IPS-20b (cell line): ENCODE data around the gene NDUFB3.
"Not testable (repeated sequence)": the region's sequence is repeated elsewhere in the genome, so short reads cannot be mapped to it uniquely, and the experiment has no call there.

Experiments
- H3K27ac ChIP-seq: one replicate; pipeline ENCODE4 v1.5.1; 2013; ENCODE audit warnings: low read length
- H3K27me3 ChIP-seq: 2 replicates; pipeline ENCODE4 v1.6.1; 2013; ENCODE audit warnings: mild to moderate bottlenecking, low read length, inconsistent platforms; ENCODE audit not compliant: insufficient read depth
- H3K36me3 ChIP-seq: 2 replicates; pipeline ENCODE4 v1.6.1; 2013; ENCODE audit warnings: low read depth, mild to moderate bottlenecking, inconsistent platforms, low read length, moderate library complexity; ENCODE audit not compliant: insufficient read depth
- H3K4me1 ChIP-seq: 2 replicates; pipeline ENCODE4 v1.6.1; 2013; ENCODE audit warnings: mild to moderate bottlenecking, control low read depth, inconsistent platforms, low read length, moderate library complexity; ENCODE audit not compliant: insufficient read depth
- H3K4me3 ChIP-seq: 2 replicates; pipeline ENCODE4 v1.5.1; 2013; ENCODE audit warnings: mild to moderate bottlenecking, low read length, inconsistent platforms
- H3K9ac ChIP-seq: 2 replicates; pipeline ENCODE4 v1.6.1; 2013; ENCODE audit warnings: low read depth, mild to moderate bottlenecking, inconsistent platforms, low read length, moderate library complexity
- H3K9me3 ChIP-seq: 2 replicates; pipeline ENCODE4 v1.6.1; 2013; ENCODE audit warnings: mild to moderate bottlenecking, low read depth, low read length, inconsistent platforms; ENCODE audit not compliant: insufficient read depth

The NDUFB3 gene

GRCh38 chr2:201058914-201059313 is 12.9 kb upstream of the NDUFB3 start:
- Histone ChIP-seq H3K4me1 (no peaks in the 10 kb centered on the region), H3K27me3 (no peaks in the 10 kb centered on the region), H3K27ac (no peak overlapping the region), H3K9me3 (no peaks in the 10 kb centered on the region), H3K36me3 (no peaks in the 10 kb centered on the region), H3K4me3 (no peak overlapping the region), H3K9ac (no peak overlapping the region)

GRCh38 chr2:201059961-201060755 is 11.6 kb upstream of the NDUFB3 start:
- Histone ChIP-seq H3K36me3 (no peaks in the 10 kb centered on the region), H3K4me3 (no peak overlapping the region), H3K27me3 (no peaks in the 10 kb centered on the region), H3K9ac (no peak overlapping the region), H3K9me3 (no peaks in the 10 kb centered on the region), H3K4me1 (no peaks in the 10 kb centered on the region), H3K27ac (no peak overlapping the region)

DNA sequence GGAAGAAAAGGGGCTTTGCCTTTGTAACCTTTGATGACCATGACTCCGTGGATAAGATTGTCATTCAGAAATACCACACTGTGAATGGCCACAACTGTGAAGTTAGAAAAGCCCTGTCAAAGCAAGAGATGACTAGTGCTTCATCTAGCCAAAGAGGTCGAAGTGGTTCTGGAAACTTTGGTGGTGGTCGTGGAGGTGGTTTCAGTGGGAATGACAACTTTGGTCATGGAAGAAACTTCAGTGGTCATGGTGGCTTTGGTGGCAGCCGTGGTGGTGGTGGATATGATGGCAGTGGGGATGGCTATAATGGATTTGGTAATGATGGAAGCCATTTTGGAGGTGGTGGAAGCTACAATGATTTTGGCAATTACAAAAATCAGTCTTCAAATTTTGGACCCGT is 8.3 kb upstream of the NDUFB3 start:
- not testable (repeated sequence) for H3K36me3 ChIP-seq, H3K9me3 ChIP-seq, H3K27me3 ChIP-seq, H3K9ac ChIP-seq, H3K4me3 ChIP-seq, H3K4me1 ChIP-seq, H3K27ac ChIP-seq

DNA sequence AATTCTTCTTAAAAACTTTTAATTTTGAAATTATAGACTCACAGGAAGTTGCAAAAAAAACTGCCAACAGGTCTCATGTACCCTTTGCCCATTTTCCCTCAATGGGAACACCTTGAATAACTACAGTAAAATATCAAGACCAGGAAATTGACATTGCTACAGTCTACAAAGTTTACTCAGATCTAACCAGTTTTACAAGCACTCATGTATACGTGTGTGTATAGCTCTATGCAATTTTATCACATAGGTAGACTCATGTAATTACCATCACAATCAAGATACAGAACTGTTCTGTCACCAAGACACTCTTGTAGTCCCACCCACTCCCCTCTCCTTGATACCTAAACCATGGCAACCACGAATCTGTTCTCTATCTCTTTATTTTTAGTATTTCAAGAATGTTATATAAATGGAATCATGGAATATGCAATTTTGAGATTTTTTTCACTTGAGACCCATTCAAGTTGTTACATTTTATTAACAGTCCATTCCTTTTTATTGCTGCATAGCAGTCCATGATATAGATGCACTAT is 6.9 kb upstream of the NDUFB3 start:
- H3K27me3 ChIP-seq = no peaks in the 10 kb centered on the region
- no peak overlapping the region for H3K9ac ChIP-seq
- H3K4me3 ChIP-seq = no peak overlapping the region
- H3K27ac ChIP-seq = no peak overlapping the region
- H3K36me3 ChIP-seq = no peaks in the 10 kb centered on the region
- H3K9me3 ChIP-seq = no peaks in the 10 kb centered on the region
- no peaks in the 10 kb centered on the region for H3K4me1 ChIP-seq

DNA sequence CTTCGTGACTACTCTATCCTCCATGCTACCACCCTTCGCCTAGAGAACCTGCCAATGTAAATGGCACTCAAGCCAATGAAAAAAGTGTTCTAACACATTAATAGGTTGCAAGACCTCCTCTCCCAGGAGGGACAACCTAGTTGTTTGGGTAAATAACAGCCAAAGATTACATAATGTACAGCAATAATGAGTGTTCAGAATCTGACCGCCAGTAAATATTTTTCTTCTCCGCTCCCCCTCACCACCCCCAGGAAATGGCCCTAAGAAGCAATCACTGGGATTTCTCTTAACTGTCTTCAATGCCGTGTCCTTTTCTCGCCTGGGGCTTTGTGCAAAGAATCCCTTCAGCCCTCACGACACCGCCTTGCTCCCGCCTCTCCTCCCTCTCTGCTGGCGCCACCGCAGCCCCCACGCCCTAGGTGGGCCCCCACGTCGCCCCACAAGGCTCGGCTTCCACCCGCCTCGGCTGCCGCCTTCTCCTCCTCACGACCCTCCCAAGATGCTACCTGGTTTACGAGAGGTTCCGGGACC is 788 bp upstream of the NDUFB3 start:
- Histone ChIP-seq H3K9ac (peak overlapping the region; percentile 98; the same call in 1 of the 2 replicates), H3K27me3 (no peaks in the 10 kb centered on the region), H3K27ac (no peak overlapping the region), H3K9me3 (no peaks in the 10 kb centered on the region), H3K4me1 (no peaks in the 10 kb centered on the region), H3K4me3 (peak overlapping the region; percentile 100), H3K36me3 (no peaks in the 10 kb centered on the region)

- no peaks in the 10 kb centered on the region for H3K36me3 ChIP-seq
- H3K27ac ChIP-seq = peak overlapping the region; percentile 99
- H3K4me1 ChIP-seq = no peaks in the 10 kb centered on the region
- no peaks in the 10 kb centered on the region for H3K9me3 ChIP-seq
- peak overlapping the region; percentile 100 for H3K4me3 ChIP-seq
- H3K27me3 ChIP-seq = no peaks in the 10 kb centered on the region
- peak overlapping the region; percentile 98 for H3K9ac ChIP-seq
These were observed 365 bp downstream of the NDUFB3 start for GRCh38 chr2:201072201-201072530.

- H3K4me1 ChIP-seq = no peaks in the 10 kb centered on the region
- no peaks in the 10 kb centered on the region for H3K36me3 ChIP-seq
- H3K27me3 ChIP-seq = no peaks in the 10 kb centered on the region
- H3K9ac ChIP-seq = peak overlapping the region; percentile 98; the same call in 1 of the 2 replicates
- no peaks in the 10 kb centered on the region for H3K9me3 ChIP-seq
- no peak overlapping the region for H3K27ac ChIP-seq
- H3K4me3 ChIP-seq = peak overlapping the region; percentile 100
These were observed 1.3 kb downstream of the NDUFB3 start for GRCh38 chr2:201073071-201073470.

DNA sequence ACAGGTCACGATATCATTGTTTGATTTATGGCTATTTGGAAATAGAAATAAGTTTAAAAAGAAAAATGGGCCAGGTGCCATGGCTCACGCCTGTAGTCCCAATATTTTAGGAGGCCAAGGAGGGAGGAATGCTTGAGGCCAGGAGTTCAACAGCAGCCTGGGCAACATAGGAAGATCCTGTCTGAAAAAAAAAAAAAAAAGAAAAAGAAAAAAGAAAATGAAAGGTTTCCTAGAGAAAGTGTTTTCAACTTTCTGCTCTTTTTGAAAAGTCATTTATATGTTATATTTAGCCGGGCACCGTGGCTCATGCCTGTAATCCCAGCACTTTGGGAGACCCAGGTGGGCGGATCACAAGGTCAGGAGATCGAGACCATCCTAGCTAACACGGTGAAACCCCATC is 3.2 kb downstream of the NDUFB3 start:
- Histone ChIP-seq H3K9ac (no peak overlapping the region), H3K27ac (no peak overlapping the region), H3K4me1 (no peaks in the 10 kb centered on the region), H3K9me3 (no peaks in the 10 kb centered on the region), H3K27me3 (no peaks in the 10 kb centered on the region), H3K4me3 (no peak overlapping the region), H3K36me3 (peaks cover 14% of the 10 kb centered on the region)

GRCh38 chr2:201084863-201085262 is 13.1 kb downstream of the NDUFB3 start:
- H3K27ac ChIP-seq = no peak overlapping the region
- no peaks in the 10 kb centered on the region for H3K9me3 ChIP-seq
- H3K36me3 ChIP-seq = peaks cover 15% of the 10 kb centered on the region; the same call in 1 of the 2 replicates
- no peak overlapping the region for H3K9ac ChIP-seq
- no peaks in the 10 kb centered on the region for H3K4me1 ChIP-seq
- no peaks in the 10 kb centered on the region for H3K27me3 ChIP-seq
- no peak overlapping the region for H3K4me3 ChIP-seq

- Histone ChIP-seq H3K4me1 (no peaks in the 10 kb centered on the region), H3K36me3 (0 out of 2 replicates have a peak, but pooled peaks cover 3% of the 10 kb centered on the region), H3K27me3 (no peaks in the 10 kb centered on the region), H3K9me3 (no peaks in the 10 kb centered on the region), H3K4me3 (no peak overlapping the region), H3K9ac (no peak overlapping the region), H3K27ac (no peak overlapping the region)
These were observed 18.8 kb downstream of the NDUFB3 start for GRCh38 chr2:201090574-201090973.

DNA sequence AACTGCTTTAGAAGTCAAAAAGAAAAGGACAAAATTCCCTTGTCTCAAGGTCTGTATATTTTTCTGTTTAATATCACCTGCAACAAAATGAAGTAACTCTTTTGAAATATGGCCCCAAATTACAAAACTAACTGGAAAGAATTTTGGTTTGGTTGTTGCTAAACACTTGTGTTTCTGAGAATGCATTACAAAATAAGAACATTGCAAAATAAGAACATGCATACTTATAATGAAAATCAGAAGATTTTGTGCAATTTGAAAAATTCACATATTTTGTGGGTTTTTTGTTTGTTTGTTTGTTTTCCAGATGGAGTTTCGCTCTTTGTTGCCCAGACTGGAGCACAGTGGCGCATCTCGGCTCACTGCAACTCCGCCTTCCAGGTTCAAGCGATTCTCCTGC is 21.8 kb downstream of the NDUFB3 start:
- H3K4me1 ChIP-seq = no peaks in the 10 kb centered on the region
- no peaks in the 10 kb centered on the region for H3K9me3 ChIP-seq
- H3K4me3 ChIP-seq = no peak overlapping the region
- no peaks in the 10 kb centered on the region for H3K27me3 ChIP-seq
- H3K9ac ChIP-seq = no peak overlapping the region
- no peak overlapping the region for H3K27ac ChIP-seq
- H3K36me3 ChIP-seq = no peaks in the 10 kb centered on the region

DNA sequence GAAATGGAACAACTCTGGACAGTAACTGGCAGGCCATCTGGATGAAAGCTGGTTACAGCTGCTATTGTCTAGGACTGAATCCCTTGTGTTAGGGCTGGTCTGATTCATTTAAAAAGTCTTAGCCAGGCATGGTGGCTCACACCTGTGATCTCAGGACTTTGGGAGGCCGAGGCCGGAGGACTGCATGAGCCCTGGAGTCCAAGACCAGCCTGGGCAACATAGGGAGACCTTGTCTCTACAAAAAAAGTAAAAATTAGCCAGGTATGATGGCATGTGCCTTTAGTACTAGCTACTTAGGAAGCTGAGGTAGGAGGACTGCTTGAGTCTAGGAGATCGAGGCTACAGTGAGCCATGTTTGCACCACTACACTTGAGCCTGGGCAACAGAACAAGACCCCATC is 28.7 kb downstream of the NDUFB3 start:
- no peaks in the 10 kb centered on the region for H3K36me3 ChIP-seq
- H3K27ac ChIP-seq = no peak overlapping the region
- H3K9me3 ChIP-seq = no peaks in the 10 kb centered on the region
- no peak overlapping the region for H3K4me3 ChIP-seq
- H3K9ac ChIP-seq = no peak overlapping the region
- H3K27me3 ChIP-seq = no peaks in the 10 kb centered on the region
- no peaks in the 10 kb centered on the region for H3K4me1 ChIP-seq
